NCI-H2227 (cell line): ENCODE measurements around the gene ARFGAP1.

Experiments
- DNase-seq: peaks from one replicate; lab custom pipeline; 2025; ENCODE audit not compliant: unreplicated experiment; lab: John Stamatoyannopoulos, UW

Gene ARFGAP1

GRCh38 chr20:63306673-63307537 is 34.3 kb downstream of the ARFGAP1 start:
- no peak for DNase-seq

- DNase-seq: no peak
Measured at GRCh38 chr20:63307538-63308217, 35.1 kb downstream of the ARFGAP1 start.

GRCh38 chr20:63308218-63308911 is 35.8 kb downstream of the ARFGAP1 start:
- no peak for DNase-seq

- peak; percentile 82 for DNase-seq
Measured at GRCh38 chr20:63309261-63310071, 36.9 kb downstream of the ARFGAP1 start.

GRCh38 chr20:63310265-63310991 is 37.8 kb downstream of the ARFGAP1 start:
- no peak for DNase-seq

GRCh38 chr20:63311186-63311832 is 38.7 kb downstream of the ARFGAP1 start:
- DNase-seq: no peak

GRCh38 chr20:63311833-63312243 is 39.2 kb downstream of the ARFGAP1 start:
- no peak for DNase-seq

- DNase-seq: no peak
Measured at GRCh38 chr20:63312273-63312672, 39.7 kb downstream of the ARFGAP1 start.

GRCh38 chr20:63312690-63313348 is 40.2 kb downstream of the ARFGAP1 start:
- no peak for DNase-seq

GRCh38 chr20:63313349-63314014 is 40.9 kb downstream of the ARFGAP1 start:
- DNase-seq: no peak

GRCh38 chr20:63314015-63314471 is 41.4 kb downstream of the ARFGAP1 start:
- DNase-seq: no peak

GRCh38 chr20:63314566-63315239 is 42.1 kb downstream of the ARFGAP1 start:
- DNase-seq: no peak

- no peak for DNase-seq
Measured at GRCh38 chr20:63315240-63315689, 42.7 kb downstream of the ARFGAP1 start.

- peak; percentile 22 for DNase-seq
Measured at GRCh38 chr20:63315731-63316491, 43.3 kb downstream of the ARFGAP1 start.

GRCh38 chr20:63316502-63316921 is 43.9 kb downstream of the ARFGAP1 start:
- DNase-seq: no peak

GRCh38 chr20:63317061-63317460 is 44.4 kb downstream of the ARFGAP1 start:
- DNase-seq: no peak
